ACHN (cell line): ENCODE data around the gene RFX7.
A peak's percentile ranks its signal among the peaks of the same experiment; 100 is the strongest.
"Not testable (repeated sequence)": the region's sequence is repeated elsewhere in the genome, so short reads cannot be mapped to it uniquely, and the experiment has no call there.

Experiments
- DNase-seq: peaks from one replicate; pipeline ENCODE4 v3.0.0-alpha.2; 2015
- in situ Hi-C: cut with HindIII; loops from 2 replicates; pipeline ENCODE4 v1.10.0; 2017; ENCODE audit warnings: low sequenced_read_pairs, low pct_ligation_motif_present, low pct_unique_long_range_greater_than_20kb

The RFX7 gene

GRCh38 chr15:56211960-56212550 lies 31.6 kb downstream of the RFX7 start:
- DNase-seq: no peak
- in situ Hi-C loops: no loop called here

GRCh38 chr15:56211064-56211463 lies 32.6 kb downstream of the RFX7 start:
- in situ Hi-C loops: no loop called here
- no peak for DNase-seq

GRCh38 chr15:56208641-56209155 lies 35.0 kb downstream of the RFX7 start:
- in situ Hi-C loops: no loop called here
- DNase-seq: no peak

- in situ Hi-C loops: no loop called here
- no peak for DNase-seq
Measured at GRCh38 chr15:56208185-56208584, 35.5 kb downstream of the RFX7 start.

- in situ Hi-C loops: no loop called here
- DNase-seq: no peak
Measured at GRCh38 chr15:56207711-56208110, 36.0 kb downstream of the RFX7 start.

- in situ Hi-C loops: no loop called here
- DNase-seq: no peak
Measured at GRCh38 chr15:56207092-56207491, 36.6 kb downstream of the RFX7 start.

GRCh38 chr15:56205061-56205876 lies 38.4 kb downstream of the RFX7 start:
- DNase-seq: no peak
- in situ Hi-C loops: no loop called here

- in situ Hi-C loops, DNase-seq: not testable (repeated sequence)
Measured at GRCh38 chr15:56203312-56203922, 40.3 kb downstream of the RFX7 start.

GRCh38 chr15:56202701-56203100 lies 41.0 kb downstream of the RFX7 start:
- in situ Hi-C loops: no loop called here
- no peak for DNase-seq

- in situ Hi-C loops: no loop called here
- DNase-seq: no peak
Measured at GRCh38 chr15:56199038-56199437, 44.6 kb downstream of the RFX7 start.

- in situ Hi-C loops: no loop called here
- DNase-seq: no peak
Measured at GRCh38 chr15:56194035-56194434, 49.6 kb downstream of the RFX7 start.

GRCh38 chr15:56192659-56193442 lies 50.8 kb downstream of the RFX7 start:
- no peak for DNase-seq
- in situ Hi-C loops: no loop called here

GRCh38 chr15:56187665-56188064 lies 56.0 kb downstream of the RFX7 start:
- no peak for DNase-seq
- in situ Hi-C loops: no loop called here

GRCh38 chr15:56185980-56186379 lies 57.7 kb downstream of the RFX7 start:
- in situ Hi-C loops: no loop called here
- no peak for DNase-seq

GRCh38 chr15:56184516-56184915 lies 59.2 kb downstream of the RFX7 start:
- no peak for DNase-seq
- in situ Hi-C loops: no loop called here

- no peak for DNase-seq
- in situ Hi-C loops: no loop called here
Measured at GRCh38 chr15:56180851-56181250, 62.8 kb downstream of the RFX7 start.

GRCh38 chr15:56176996-56177395 lies 66.7 kb downstream of the RFX7 start:
- peak; percentile 5 for DNase-seq
- in situ Hi-C loops: no loop called here

GRCh38 chr15:56175788-56176187 lies 67.9 kb downstream of the RFX7 start:
- in situ Hi-C loops: no loop called here
- no peak for DNase-seq

- in situ Hi-C loops: no loop called here
- DNase-seq: no peak
Measured at GRCh38 chr15:56174649-56175048, 69.0 kb downstream of the RFX7 start.
